ENCODE data around the gene IQSEC1.

GRCh38 chr3:13107661-13108060 lies 34.4 kb upstream of the IQSEC1 start:
- TF ChIP-seq CTCF (IDR thresholded peaks at IDR 0.05; ENCODE audit: insufficient read depth, low read length, poor library complexity, severe bottlenecking) (no peak), EZH2phosphoT487 (conservative IDR thresholded peaks at IDR 0.05; ENCODE audit: low read length) (no peak)
